ELR (cell line): ENCODE data around the gene FOXL3.

Source experiments
- DNase-seq: peaks from one replicate; pipeline ENCODE4 v3.0.0-alpha.2; 2015; ENCODE audit warnings: low read depth

FOXL3 gene

DNA sequence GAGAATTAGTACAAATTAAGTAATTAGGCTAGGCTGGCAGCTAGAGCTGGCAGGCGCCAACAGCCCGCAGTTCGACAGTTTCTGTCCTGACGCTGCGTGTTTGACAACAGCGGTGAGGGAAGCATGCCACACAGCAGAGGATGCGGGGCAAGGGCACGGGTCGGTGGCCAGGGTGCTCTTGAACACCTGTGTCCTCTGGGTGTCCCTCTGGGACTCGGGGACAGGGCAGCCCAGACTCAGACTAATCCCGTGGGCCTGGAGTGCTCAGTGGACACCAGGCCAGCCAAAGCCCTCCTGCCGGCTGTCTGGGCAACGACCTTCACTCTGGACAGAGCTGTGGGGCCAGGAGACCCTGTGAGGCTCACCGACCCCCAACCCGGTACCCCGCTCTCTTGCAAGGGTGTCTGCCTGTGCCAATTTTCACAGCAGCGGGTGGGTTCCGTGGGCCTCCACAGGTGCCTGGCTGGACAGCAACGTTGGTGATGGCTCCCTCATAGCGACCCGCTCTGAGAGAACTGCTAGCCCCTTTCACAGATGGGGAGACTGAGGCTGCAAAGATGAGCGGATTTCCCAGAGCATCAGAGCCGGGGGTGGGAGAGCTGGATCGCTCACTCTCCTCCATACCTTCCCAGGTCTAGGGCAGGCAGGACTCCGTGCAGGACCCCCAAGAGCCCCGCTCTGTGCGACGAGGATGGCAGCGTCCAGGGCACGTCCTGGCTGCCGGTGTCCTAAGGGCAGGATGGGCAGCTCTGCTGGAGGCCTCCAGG lies 48.5 kb downstream of the FOXL3 start:
- no peak for DNase-seq

DNA sequence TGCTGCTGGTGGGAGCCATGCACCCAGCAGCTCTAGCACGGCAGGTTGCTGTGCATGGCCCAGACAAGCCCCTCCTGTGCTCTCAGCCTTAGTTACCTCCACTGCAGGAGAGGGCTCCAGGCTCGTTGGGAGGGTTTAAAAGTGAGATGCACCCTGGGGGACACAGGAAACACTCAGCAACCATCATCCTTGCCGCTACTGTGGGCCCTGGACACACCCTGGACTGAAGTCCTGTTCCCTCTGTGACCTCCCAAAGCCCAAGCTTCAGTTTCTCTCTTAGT lies 49.0 kb downstream of the FOXL3 start:
- no peak for DNase-seq

DNA sequence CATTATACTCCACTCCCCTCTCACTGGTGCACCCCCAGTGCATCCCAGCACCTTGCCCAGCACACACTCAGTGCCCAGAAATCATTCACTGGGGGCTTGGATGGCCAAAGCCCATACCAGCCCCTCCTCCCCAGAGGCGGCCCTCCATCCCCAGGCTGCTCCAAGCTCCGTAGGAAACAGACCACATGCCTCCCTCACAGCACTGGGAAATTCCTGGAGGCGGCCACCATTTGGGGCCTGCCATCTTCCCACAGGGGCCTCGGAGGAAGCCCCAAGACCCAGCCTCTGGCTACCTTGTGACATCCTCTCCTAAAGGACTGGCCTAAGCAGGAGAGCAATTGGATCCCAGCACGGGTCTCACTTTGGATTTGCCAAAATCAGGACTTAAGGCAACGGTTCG lies 49.7 kb downstream of the FOXL3 start:
- DNase-seq = no peak

DNA sequence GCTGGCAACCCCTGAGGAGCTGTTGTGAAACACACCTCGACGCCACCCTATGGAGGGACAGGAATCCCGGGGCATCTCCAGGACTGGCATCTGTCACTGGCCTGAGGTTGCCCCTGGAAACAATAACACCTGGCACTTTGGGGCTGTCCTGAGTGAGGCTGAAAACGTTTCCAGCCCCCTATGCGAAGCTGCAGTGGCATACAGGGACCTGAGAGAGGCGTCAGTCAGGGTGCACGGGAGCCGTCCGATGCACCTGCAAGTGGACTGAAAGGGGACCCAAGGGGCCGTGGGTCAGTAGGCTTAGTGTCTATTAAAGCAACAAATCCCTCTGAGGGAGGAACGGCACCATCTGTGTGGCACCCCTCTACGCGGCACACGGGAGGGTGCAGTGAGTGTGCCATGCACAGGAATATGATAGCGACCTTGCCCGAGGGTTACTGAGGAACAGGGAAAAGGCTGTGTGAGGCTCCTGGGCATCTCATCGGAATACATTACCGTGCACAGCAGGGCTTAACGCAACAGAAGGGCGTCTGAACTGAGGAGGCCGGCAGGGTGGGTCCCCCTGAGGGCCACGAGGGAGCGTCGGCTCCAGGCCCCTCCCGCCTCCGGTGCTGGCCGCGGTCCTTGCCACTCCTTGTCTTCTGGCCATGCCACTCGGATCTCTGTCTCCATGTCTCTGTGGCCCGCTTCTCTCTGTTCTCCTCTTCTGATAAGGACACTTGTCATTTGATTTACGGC lies 50.4 kb downstream of the FOXL3 start:
- DNase-seq = no peak
